MM.1S (cell line): ENCODE data around the gene C14orf119.

Experiments
- DNase-seq: peaks from one replicate; pipeline ENCODE4 v3.0.0-alpha.2; 2015
- H2AFZ ChIP-seq: fragments of 300-600 bp; sonication (generic); 2 replicates; pipeline ENCODE4 v1.6.0; 2016; ENCODE audit warnings: antibody characterized with exemption, low read length
- H3F3A ChIP-seq: fragments of 300-600 bp; sonication (generic); 2 replicates; pipeline ENCODE4 v1.6.1; 2016; ENCODE audit warnings: mild to moderate bottlenecking, antibody characterized with exemption, low read length, moderate library complexity, mixed read lengths; ENCODE audit not compliant: insufficient read depth
- H3K27ac ChIP-seq: fragments of 300-600 bp; sonication (generic); 2 replicates; pipeline ENCODE4 v1.5.1; 2016; ENCODE audit warnings: mild to moderate bottlenecking, low read length
- H3K27me3 ChIP-seq: fragments of 300-600 bp; sonication (generic); replicated peaks from 2 replicates; pipeline ENCODE4 v1.6.0; 2016; ENCODE audit warnings: low read length; ENCODE audit not compliant: insufficient read depth
- H3K36me3 ChIP-seq: fragments of 300-600 bp; sonication (generic); replicated peaks from 2 replicates; pipeline ENCODE4 v1.6.1; 2016; ENCODE audit warnings: mild to moderate bottlenecking, low read length, mixed read lengths; ENCODE audit not compliant: insufficient read depth
- H3K4me1 ChIP-seq: fragments of 300-600 bp; sonication (generic); 2 replicates; pipeline ENCODE4 v1.6.1; 2016; ENCODE audit warnings: low read length, mixed read lengths
- H3K4me2 ChIP-seq: fragments of 300-600 bp; sonication (generic); 2 replicates; pipeline ENCODE4 v1.6.0; 2016; ENCODE audit warnings: low read depth, low read length
- H3K4me3 ChIP-seq: fragments of 300-600 bp; sonication (generic); 2 replicates; pipeline ENCODE4 v1.5.1; 2016; ENCODE audit warnings: low read length, mixed read lengths
- H3K79me2 ChIP-seq: fragments of 300-600 bp; sonication (generic); 2 replicates; pipeline ENCODE4 v1.6.1; 2016; ENCODE audit warnings: mixed run types, low read length, mixed read lengths
- H3K9ac ChIP-seq: fragments of 300-600 bp; sonication (generic); 2 replicates; pipeline ENCODE4 v1.6.1; 2016; ENCODE audit warnings: low read length, mixed read lengths
- H3K9me2 ChIP-seq: fragments of 300-600 bp; sonication (generic); replicated peaks from 2 replicates; pipeline ENCODE4 v1.6.1; 2016; ENCODE audit warnings: mild to moderate bottlenecking, low read length, mixed read lengths; ENCODE audit not compliant: insufficient read depth
- H3K9me3 ChIP-seq: fragments of 300-600 bp; sonication (generic); replicated peaks from 2 replicates; pipeline ENCODE4 v1.6.1; 2016; ENCODE audit warnings: mild to moderate bottlenecking, low read length, mixed read lengths; ENCODE audit not compliant: insufficient read depth
- H4K20me1 ChIP-seq: fragments of 300-600 bp; sonication (generic); 2 replicates; pipeline ENCODE4 v1.6.1; 2016; ENCODE audit warnings: mild to moderate bottlenecking, low read length, moderate library complexity, mixed read lengths; ENCODE audit not compliant: insufficient read depth
- EZH2 ChIP-seq: fragments of 300-600 bp; sonication (generic); optimal IDR thresholded peaks from 2 replicates; pipeline ENCODE3; 2017; ENCODE audit warnings: low read depth, mild to moderate bottlenecking, antibody characterized with exemption, low read length, mixed read lengths
- EZH2phosphoT487 ChIP-seq: fragments of 300-600 bp; sonication (generic); IDR thresholded peaks from 2 replicates; pipeline ENCODE4 v1.6.1; 2018; ENCODE audit warnings: antibody characterized with exemption, low read length
- TF ChIP-seq, protein P1 (sequence below): fragments of 300-600 bp; sonication (generic); IDR thresholded peaks from 2 replicates; pipeline ENCODE4 v1.5.1; 2016; ENCODE audit warnings: antibody characterized with exemption, low read length, mixed read lengths

C14orf119 gene

DNA sequence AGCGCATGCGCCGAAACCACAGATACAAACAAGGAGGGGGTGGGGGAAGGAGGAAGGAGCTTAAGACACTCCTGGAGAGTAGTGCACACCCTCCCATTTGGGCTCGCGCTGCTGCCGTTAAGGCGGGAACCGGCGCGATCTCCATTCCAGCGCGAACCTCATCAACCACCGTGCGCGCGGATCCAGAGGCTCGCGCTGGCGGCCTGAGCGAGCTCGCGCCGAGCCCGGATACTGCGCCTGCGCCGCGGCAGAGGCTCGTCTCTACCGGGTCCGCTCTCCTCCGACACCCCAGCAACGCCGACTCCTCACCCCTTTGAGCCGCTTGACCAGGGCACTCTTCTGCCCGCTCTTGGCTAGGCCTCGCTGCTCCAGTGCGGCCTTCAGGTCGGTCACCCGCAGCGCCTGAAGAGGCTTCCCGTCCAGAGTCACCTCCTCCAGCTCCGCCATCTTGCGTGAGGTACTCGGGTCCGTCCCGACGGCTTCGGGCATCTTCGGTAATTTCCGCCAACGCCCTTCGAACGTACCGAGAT lies 574 bp upstream of the C14orf119 start, which contains the start of gene ACIN1:
Gene ACIN1 (minus strand): TSS at position 471 of the 530 bp plus-strand sequence. CDS start 24 bp downstream, at position 447.
- DNase-seq, result peak; percentile 72
- peak within 1 kb of the TSS; percentile 95 for H3K9ac ChIP-seq
- H3K4me2 ChIP-seq, result peak within 1 kb of the TSS; percentile 76
- peak within 1 kb of the TSS; percentile 84 for H3K27ac ChIP-seq
- no peaks in the 10 kb centered on the region for H4K20me1 ChIP-seq
- H2AFZ ChIP-seq, result peak within 1 kb of the TSS; percentile 74
- TF ChIP-seq, protein P1, sequence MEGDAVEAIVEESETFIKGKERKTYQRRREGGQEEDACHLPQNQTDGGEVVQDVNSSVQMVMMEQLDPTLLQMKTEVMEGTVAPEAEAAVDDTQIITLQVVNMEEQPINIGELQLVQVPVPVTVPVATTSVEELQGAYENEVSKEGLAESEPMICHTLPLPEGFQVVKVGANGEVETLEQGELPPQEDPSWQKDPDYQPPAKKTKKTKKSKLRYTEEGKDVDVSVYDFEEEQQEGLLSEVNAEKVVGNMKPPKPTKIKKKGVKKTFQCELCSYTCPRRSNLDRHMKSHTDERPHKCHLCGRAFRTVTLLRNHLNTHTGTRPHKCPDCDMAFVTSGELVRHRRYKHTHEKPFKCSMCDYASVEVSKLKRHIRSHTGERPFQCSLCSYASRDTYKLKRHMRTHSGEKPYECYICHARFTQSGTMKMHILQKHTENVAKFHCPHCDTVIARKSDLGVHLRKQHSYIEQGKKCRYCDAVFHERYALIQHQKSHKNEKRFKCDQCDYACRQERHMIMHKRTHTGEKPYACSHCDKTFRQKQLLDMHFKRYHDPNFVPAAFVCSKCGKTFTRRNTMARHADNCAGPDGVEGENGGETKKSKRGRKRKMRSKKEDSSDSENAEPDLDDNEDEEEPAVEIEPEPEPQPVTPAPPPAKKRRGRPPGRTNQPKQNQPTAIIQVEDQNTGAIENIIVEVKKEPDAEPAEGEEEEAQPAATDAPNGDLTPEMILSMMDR, result no peak
- TF ChIP-seq EZH2 (no peak), EZH2phosphoT487 (no peak)
- H3K36me3 ChIP-seq, result no peaks in the 10 kb centered on the region; the same call in 1 of the 2 replicates
- H3K9me2 ChIP-seq, result no peaks in the 10 kb centered on the region
- peaks cover 61% of the 10 kb centered on the region for H3K79me2 ChIP-seq
- no peaks in the 10 kb centered on the region for H3K27me3 ChIP-seq
- no peaks in the 10 kb centered on the region for H3K4me1 ChIP-seq
- peak within 1 kb of the TSS; percentile 86 for H3K4me3 ChIP-seq
- H3F3A ChIP-seq, result no peaks in the 10 kb centered on the region
- no peaks in the 10 kb centered on the region for H3K9me3 ChIP-seq

DNA sequence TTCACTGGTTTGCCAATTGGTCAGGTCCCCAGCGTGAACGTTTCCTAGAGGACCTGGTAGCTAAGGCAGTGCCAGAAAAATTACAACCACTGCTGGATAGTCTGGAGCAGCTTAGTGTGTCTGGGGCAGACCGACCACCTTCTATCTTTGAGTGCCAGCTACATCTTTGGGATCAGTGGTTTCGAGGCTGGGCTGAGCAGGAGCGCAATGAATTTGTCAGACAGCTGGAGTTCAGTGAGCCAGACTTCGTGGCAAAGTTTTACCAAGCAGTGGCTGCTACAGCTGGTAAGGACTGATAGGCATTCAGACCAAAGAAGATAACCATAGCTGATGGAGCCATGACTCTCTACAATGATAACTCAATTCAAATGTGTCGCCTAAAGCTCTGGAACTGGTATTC lies 2.5 kb downstream of the C14orf119 start:
- H3K9me2 ChIP-seq, result no peaks in the 10 kb centered on the region
- no peaks in the 10 kb centered on the region for H4K20me1 ChIP-seq
- no peak for DNase-seq
- no peaks in the 10 kb centered on the region for H3K9me3 ChIP-seq
- no peaks in the 10 kb centered on the region for H3K4me1 ChIP-seq
- no peak overlapping the region for H3K9ac ChIP-seq
- no peak overlapping the region for H3K4me3 ChIP-seq
- H3K79me2 ChIP-seq, result peaks cover 45% of the 10 kb centered on the region
- H3K27me3 ChIP-seq, result no peaks in the 10 kb centered on the region
- no peak overlapping the region for H3K4me2 ChIP-seq
- H3K36me3 ChIP-seq, result no peaks in the 10 kb centered on the region
- H3F3A ChIP-seq, result no peaks in the 10 kb centered on the region
- TF ChIP-seq, protein P1, result no peak
- TF ChIP-seq EZH2 (no peak), EZH2phosphoT487 (no peak)
- H3K27ac ChIP-seq, result no peak overlapping the region
- H2AFZ ChIP-seq, result no peak overlapping the region

DNA sequence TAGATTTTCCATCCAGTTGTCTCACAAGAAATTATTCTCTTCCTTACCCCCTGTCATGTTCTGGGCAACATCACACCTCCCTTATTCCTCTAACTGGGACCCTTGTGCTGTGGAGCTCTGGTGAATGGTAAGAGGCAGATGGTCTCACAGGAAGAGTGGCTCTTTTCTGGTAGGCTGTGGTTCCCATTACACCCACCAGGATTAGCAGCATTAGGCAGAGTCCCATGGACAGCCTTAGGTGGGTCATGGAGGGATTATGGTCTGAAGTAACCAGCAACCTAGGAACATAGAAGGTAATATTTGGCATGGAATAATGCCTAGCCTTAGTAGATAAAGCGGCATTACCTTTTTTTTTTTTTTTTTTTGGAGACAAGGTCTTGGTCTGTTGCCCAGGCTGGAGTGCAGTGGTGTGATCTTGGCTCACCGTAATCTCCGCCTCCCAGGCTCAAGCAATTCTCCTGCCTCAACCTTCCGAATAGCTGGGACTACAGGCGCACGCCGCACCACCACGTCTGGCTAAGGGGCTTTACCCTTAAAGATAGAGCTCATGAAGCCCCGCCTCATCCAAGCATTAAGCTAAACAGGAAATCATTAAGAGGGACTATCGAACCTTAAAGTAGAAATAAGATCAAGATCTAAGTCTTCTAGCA lies 4.0 kb downstream of the C14orf119 start:
- Histone ChIP-seq H3K4me3 (no peak overlapping the region), H3K9me3 (no peaks in the 10 kb centered on the region), H3K4me2 (no peak overlapping the region), H3K27me3 (no peaks in the 10 kb centered on the region), H3K9ac (no peak overlapping the region), H3K36me3 (no peaks in the 10 kb centered on the region), H3K27ac (no peak overlapping the region), H3K4me1 (no peaks in the 10 kb centered on the region), H4K20me1 (no peaks in the 10 kb centered on the region), H2AFZ (no peak overlapping the region), H3K79me2 (peaks cover 29% of the 10 kb centered on the region), H3F3A (no peaks in the 10 kb centered on the region), H3K9me2 (no peaks in the 10 kb centered on the region)
- no peak for DNase-seq
- TF ChIP-seq, protein P1, result no peak
- TF ChIP-seq EZH2phosphoT487 (no peak), EZH2 (no peak)
